GM21717 (cell line): Measurements from ENCODE around the gene NR3C2.

Experiments used
- ATAC-seq: cut with Tn5 transposase; IDR thresholded peaks from one replicate; pipeline ENCODE4 v1.9.1; 2021; ENCODE audit warnings: mild to moderate bottlenecking, moderate library complexity; ENCODE audit not compliant: unreplicated experiment

The NR3C2 gene

GRCh38 chr4:148435654-148436406 is 6.4 kb downstream of the NR3C2 start:
- ATAC-seq, result no peak

GRCh38 chr4:148434075-148434773 is 8.0 kb downstream of the NR3C2 start:
- ATAC-seq, result no peak

- ATAC-seq, result no peak
Observed at GRCh38 chr4:148431401-148431800, 10.8 kb downstream of the NR3C2 start.

GRCh38 chr4:148430854-148431253 is 11.4 kb downstream of the NR3C2 start:
- no peak for ATAC-seq

GRCh38 chr4:148429206-148429605 is 13.0 kb downstream of the NR3C2 start:
- ATAC-seq, result no peak

GRCh38 chr4:148426643-148427042 is 15.6 kb downstream of the NR3C2 start:
- ATAC-seq, result no peak

GRCh38 chr4:148425327-148426110 is 16.7 kb downstream of the NR3C2 start:
- no peak for ATAC-seq

- no peak for ATAC-seq
Observed at GRCh38 chr4:148420397-148420796, 21.8 kb downstream of the NR3C2 start.

GRCh38 chr4:148415500-148415899 is 26.7 kb downstream of the NR3C2 start:
- no peak for ATAC-seq

GRCh38 chr4:148412460-148412994 is 29.7 kb downstream of the NR3C2 start:
- ATAC-seq, result no peak

- no peak for ATAC-seq
Observed at GRCh38 chr4:148405161-148405893, 36.9 kb downstream of the NR3C2 start.

GRCh38 chr4:148398988-148399387 is 43.2 kb downstream of the NR3C2 start:
- ATAC-seq, result no peak

- no peak for ATAC-seq
Observed at GRCh38 chr4:148397771-148398170, 44.4 kb downstream of the NR3C2 start.

GRCh38 chr4:148396986-148397673 is 45.1 kb downstream of the NR3C2 start:
- no peak for ATAC-seq

GRCh38 chr4:148395771-148396170 is 46.4 kb downstream of the NR3C2 start:
- ATAC-seq, result no peak

GRCh38 chr4:148391056-148391455 is 51.2 kb downstream of the NR3C2 start:
- no peak for ATAC-seq

- ATAC-seq, result no peak
Observed at GRCh38 chr4:148390311-148390710, 51.9 kb downstream of the NR3C2 start.

GRCh38 chr4:148380291-148380690 is 61.9 kb downstream of the NR3C2 start:
- no peak for ATAC-seq

GRCh38 chr4:148376151-148376550 is 66.1 kb downstream of the NR3C2 start:
- ATAC-seq, result no peak

GRCh38 chr4:148375584-148375983 is 66.6 kb downstream of the NR3C2 start:
- ATAC-seq, result no peak
